ENCODE data around the gene COG2.

COG2 gene

DNA sequence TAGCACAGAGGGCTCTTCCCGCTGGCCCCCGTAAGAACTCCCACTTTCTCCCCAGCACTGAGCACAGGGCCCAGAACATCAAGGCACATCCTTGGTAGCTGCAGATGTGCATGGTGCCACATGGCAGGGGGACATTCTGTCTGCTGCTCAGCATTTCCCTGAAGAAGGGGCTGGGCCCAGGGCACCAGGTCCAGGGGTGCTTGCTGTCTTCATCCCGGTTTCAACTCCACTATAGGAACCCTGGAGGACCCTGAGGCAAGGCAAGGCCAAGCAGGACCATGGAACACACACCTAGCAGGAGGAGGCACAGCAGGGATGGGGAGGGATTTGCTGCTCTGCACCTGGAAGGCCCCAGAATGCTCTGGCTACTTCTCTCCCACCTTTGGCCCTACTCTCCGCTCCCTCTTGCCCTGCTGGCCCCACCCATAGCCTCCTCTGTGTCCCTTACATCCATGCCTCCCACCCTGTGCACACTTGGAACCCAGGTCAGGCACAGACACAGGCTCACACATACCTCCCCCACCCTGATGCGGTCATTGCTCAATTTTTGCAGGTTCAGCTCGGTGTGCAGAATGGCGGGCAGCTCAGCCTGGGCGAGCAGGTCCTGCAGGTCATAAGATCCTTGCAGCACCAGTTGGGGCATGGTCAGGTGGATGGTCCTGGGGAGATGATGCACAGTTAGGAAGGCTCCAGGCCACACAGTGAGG lies 61.6 kb downstream of the COG2 start:
- no peak overlapping the region for H4K91ac ChIP-seq (ENCODE audit: low read length)
- no peak overlapping the region for H2BK5ac ChIP-seq (ENCODE audit: low read depth, low read length, poor library complexity, severe bottlenecking)
- no peak overlapping the region for H2BK120ac ChIP-seq (ENCODE audit: low read depth, low read length)
- no peak overlapping the region for H3K27ac ChIP-seq (ENCODE audit: low read length, poor library complexity, severe bottlenecking)
- H3K4me3 ChIP-seq (ENCODE audit: insufficient read depth in 1 of 2, low read depth in 1 of 2, low read length in 2 of 2) = no peak overlapping the region
- no peaks in the 10 kb centered on the region for H3K79me1 ChIP-seq (replicated peaks; ENCODE audit: low read length, poor library complexity, severe bottlenecking)
- no peak overlapping the region for H3K4ac ChIP-seq (ENCODE audit: low read depth in 1 of 2, low read length in 2 of 2)
- WGBS = 95% methylated on average over 8 of the region's 8 CpGs
- peaks cover 9% of the 10 kb centered on the region for H3K4me1 ChIP-seq (ENCODE audit: control insufficient read depth, insufficient read depth, low read depth, low read length)
- peaks cover 4 to 19% of the 10 kb centered on the region in 2 experiments for H3K27me3 ChIP-seq (ENCODE audit: control insufficient read depth in 1 of 2, insufficient read depth in 1 of 2, low read length in 2 of 2)
- H2AFZ ChIP-seq (ENCODE audit: low read depth, low read length) = no peak overlapping the region
- H2AK5ac ChIP-seq (ENCODE audit: low read length, severe bottlenecking) = no peak overlapping the region
- no peak overlapping the region for H3K9ac ChIP-seq (ENCODE audit: low read length)
- no peak for DNase-seq
- peak overlapping the region in 1 of 2 experiments; percentile 9 for H3K14ac ChIP-seq (ENCODE audit: low read length in 2 of 2)
- no peak overlapping the region for H2BK12ac ChIP-seq (ENCODE audit: low read length in 2 of 2)
- H3K18ac ChIP-seq (ENCODE audit: low read depth in 1 of 2, low read length in 2 of 2) = no peak overlapping the region
- no peak overlapping the region for H4K8ac ChIP-seq (ENCODE audit: low read length)
- no peaks in the 10 kb centered on the region for H3K36me3 ChIP-seq (ENCODE audit: control insufficient read depth in 1 of 2, insufficient read depth in 2 of 2, low read depth in 1 of 2, low read length in 2 of 2)
- no peak overlapping the region for H3K4me2 ChIP-seq (ENCODE audit: low read length, poor library complexity, severe bottlenecking)
- H3K23ac ChIP-seq (ENCODE audit: low read length in 2 of 2) = no peak overlapping the region
- no peak overlapping the region for H2BK15ac ChIP-seq (ENCODE audit: low read depth, poor library complexity, severe bottlenecking)
- no peaks in the 10 kb centered on the region for H3K9me3 ChIP-seq (ENCODE audit: control insufficient read depth, low read length)

GRCh38 chr1:230704830-230705229 lies 62.5 kb downstream of the COG2 start:
- Histone ChIP-seq H3K27me3 (ENCODE audit: control insufficient read depth in 1 of 2, insufficient read depth in 1 of 2, low read length in 2 of 2) (peaks cover 4 to 20% of the 10 kb centered on the region in 2 experiments), H3K9ac (ENCODE audit: low read length) (no peak overlapping the region), H3K27ac (ENCODE audit: low read length, poor library complexity, severe bottlenecking) (no peak overlapping the region), H2BK120ac (ENCODE audit: low read depth, low read length) (no peak overlapping the region), H4K91ac (ENCODE audit: low read length) (no peak overlapping the region), H3K4me1 (ENCODE audit: control insufficient read depth, insufficient read depth, low read depth, low read length) (peaks cover 9% of the 10 kb centered on the region), H4K8ac (ENCODE audit: low read length) (no peak overlapping the region), H3K9me3 (ENCODE audit: control insufficient read depth, low read length) (no peaks in the 10 kb centered on the region), H3K23ac (ENCODE audit: low read length in 2 of 2) (no peak overlapping the region), H2BK15ac (ENCODE audit: low read depth, poor library complexity, severe bottlenecking) (no peak overlapping the region), H3K4me2 (ENCODE audit: low read length, poor library complexity, severe bottlenecking) (no peak overlapping the region), H3K79me1 (replicated peaks; ENCODE audit: low read length, poor library complexity, severe bottlenecking) (no peaks in the 10 kb centered on the region), H3K14ac (ENCODE audit: low read length in 2 of 2) (no peak overlapping the region), H3K4ac (ENCODE audit: low read depth in 1 of 2, low read length in 2 of 2) (no peak overlapping the region), H3K18ac (ENCODE audit: low read depth in 1 of 2, low read length in 2 of 2) (no peak overlapping the region), H2BK12ac (ENCODE audit: low read length in 2 of 2) (no peak overlapping the region), H2AFZ (ENCODE audit: low read depth, low read length) (no peak overlapping the region), H3K4me3 (ENCODE audit: insufficient read depth in 1 of 2, low read depth in 1 of 2, low read length in 2 of 2) (no peak overlapping the region), H2AK5ac (ENCODE audit: low read length, severe bottlenecking) (no peak overlapping the region), H2BK5ac (ENCODE audit: low read depth, low read length, poor library complexity, severe bottlenecking) (no peak overlapping the region), H3K36me3 (ENCODE audit: control insufficient read depth in 1 of 2, insufficient read depth in 2 of 2, low read depth in 1 of 2, low read length in 2 of 2) (no peaks in the 10 kb centered on the region)
- WGBS = 89% methylated on average over 6 of the region's 7 CpGs
- DNase-seq = no peak

DNA sequence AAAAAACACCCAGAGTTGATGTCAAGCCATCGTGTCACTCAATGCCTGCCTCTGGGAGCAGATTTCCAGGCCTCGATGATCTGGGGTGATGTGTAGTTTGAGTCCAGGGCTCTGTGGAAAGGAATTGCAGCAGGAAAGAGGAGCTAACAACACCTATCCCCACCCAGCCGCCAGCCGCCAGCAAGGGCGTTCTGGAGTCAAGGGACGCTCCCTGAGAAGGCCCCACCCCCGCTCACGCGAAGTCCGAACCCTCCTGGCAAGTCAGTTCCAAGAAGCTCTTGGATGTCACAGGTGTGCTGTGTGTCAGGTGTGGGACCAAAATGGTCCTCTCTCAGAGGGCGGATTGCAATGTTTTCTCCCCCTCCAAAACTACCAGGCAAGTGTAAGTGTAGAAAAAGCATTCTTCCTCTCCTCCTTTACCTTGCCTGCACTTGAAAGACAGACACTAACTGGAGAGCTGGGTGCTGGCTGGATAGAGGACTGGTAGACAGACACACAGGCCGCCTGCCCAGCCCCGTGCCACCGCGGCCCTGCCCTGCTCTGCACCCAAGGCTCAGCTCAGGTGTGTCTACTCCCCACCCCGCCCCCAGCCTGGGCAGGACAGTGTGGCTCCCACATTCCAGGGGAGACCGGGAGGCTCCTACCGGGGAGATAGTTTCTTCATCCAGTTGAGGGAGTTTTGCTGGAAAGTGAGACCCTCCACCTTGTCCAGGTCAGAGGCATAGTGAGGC lies 63.2 kb downstream of the COG2 start:
- no peak overlapping the region for H4K8ac ChIP-seq (ENCODE audit: low read length)
- no peak overlapping the region for H3K18ac ChIP-seq (ENCODE audit: low read depth in 1 of 2, low read length in 2 of 2)
- H2AFZ ChIP-seq (ENCODE audit: low read depth, low read length) = no peak overlapping the region
- no peak overlapping the region for H2AK5ac ChIP-seq (ENCODE audit: low read length, severe bottlenecking)
- peaks cover 4 to 20% of the 10 kb centered on the region in 2 experiments for H3K27me3 ChIP-seq (ENCODE audit: control insufficient read depth in 1 of 2, insufficient read depth in 1 of 2, low read length in 2 of 2)
- H2BK15ac ChIP-seq (ENCODE audit: low read depth, poor library complexity, severe bottlenecking) = no peak overlapping the region
- DNase-seq = no peak
- H3K36me3 ChIP-seq (ENCODE audit: control insufficient read depth in 1 of 2, insufficient read depth in 2 of 2, low read depth in 1 of 2, low read length in 2 of 2) = no peaks in the 10 kb centered on the region
- H3K23ac ChIP-seq (ENCODE audit: low read length in 2 of 2) = no peak overlapping the region
- 91% methylated on average over 16 of the region's 18 CpGs for WGBS
- H3K9ac ChIP-seq (ENCODE audit: low read length) = no peak overlapping the region
- H2BK5ac ChIP-seq (ENCODE audit: low read depth, low read length, poor library complexity, severe bottlenecking) = no peak overlapping the region
- H3K9me3 ChIP-seq (ENCODE audit: control insufficient read depth, low read length) = no peaks in the 10 kb centered on the region
- H2BK12ac ChIP-seq (ENCODE audit: low read length in 2 of 2) = no peak overlapping the region
- H3K4me3 ChIP-seq (ENCODE audit: insufficient read depth in 1 of 2, low read depth in 1 of 2, low read length in 2 of 2) = no peak overlapping the region
- H3K4ac ChIP-seq (ENCODE audit: low read depth in 1 of 2, low read length in 2 of 2) = no peak overlapping the region
- no peaks in the 10 kb centered on the region for H3K79me1 ChIP-seq (replicated peaks; ENCODE audit: low read length, poor library complexity, severe bottlenecking)
- H3K4me1 ChIP-seq (ENCODE audit: control insufficient read depth, insufficient read depth, low read depth, low read length) = peaks cover 9% of the 10 kb centered on the region
- no peak overlapping the region for H3K4me2 ChIP-seq (ENCODE audit: low read length, poor library complexity, severe bottlenecking)
- no peak overlapping the region for H2BK120ac ChIP-seq (ENCODE audit: low read depth, low read length)
- H4K91ac ChIP-seq (ENCODE audit: low read length) = no peak overlapping the region
- H3K14ac ChIP-seq (ENCODE audit: low read length in 2 of 2) = no peak overlapping the region
- H3K27ac ChIP-seq (ENCODE audit: low read length, poor library complexity, severe bottlenecking) = no peak overlapping the region

GRCh38 chr1:230706020-230706699 lies 63.9 kb downstream of the COG2 start:
- Histone ChIP-seq H3K14ac (ENCODE audit: low read length in 2 of 2) (no peak overlapping the region), H3K23ac (ENCODE audit: low read length in 2 of 2) (no peak overlapping the region), H2BK120ac (ENCODE audit: low read depth, low read length) (no peak overlapping the region), H3K4me1 (ENCODE audit: control insufficient read depth, insufficient read depth, low read depth, low read length) (peaks cover 9% of the 10 kb centered on the region), H3K9ac (ENCODE audit: low read length) (no peak overlapping the region), H2BK12ac (ENCODE audit: low read length in 2 of 2) (no peak overlapping the region), H3K4me3 (ENCODE audit: insufficient read depth in 1 of 2, low read depth in 1 of 2, low read length in 2 of 2) (no peak overlapping the region), H3K79me1 (replicated peaks; ENCODE audit: low read length, poor library complexity, severe bottlenecking) (no peaks in the 10 kb centered on the region), H3K36me3 (ENCODE audit: control insufficient read depth in 1 of 2, insufficient read depth in 2 of 2, low read depth in 1 of 2, low read length in 2 of 2) (no peaks in the 10 kb centered on the region), H2AK5ac (ENCODE audit: low read length, severe bottlenecking) (no peak overlapping the region), H3K27me3 (ENCODE audit: control insufficient read depth in 1 of 2, insufficient read depth in 1 of 2, low read length in 2 of 2) (peaks cover 4 to 20% of the 10 kb centered on the region in 2 experiments), H2BK5ac (ENCODE audit: low read depth, low read length, poor library complexity, severe bottlenecking) (no peak overlapping the region), H2BK15ac (ENCODE audit: low read depth, poor library complexity, severe bottlenecking) (no peak overlapping the region), H4K91ac (ENCODE audit: low read length) (no peak overlapping the region), H3K4ac (ENCODE audit: low read depth in 1 of 2, low read length in 2 of 2) (no peak overlapping the region), H3K4me2 (ENCODE audit: low read length, poor library complexity, severe bottlenecking) (no peak overlapping the region), H3K27ac (ENCODE audit: low read length, poor library complexity, severe bottlenecking) (no peak overlapping the region), H3K18ac (ENCODE audit: low read depth in 1 of 2, low read length in 2 of 2) (no peak overlapping the region), H2AFZ (ENCODE audit: low read depth, low read length) (no peak overlapping the region), H4K8ac (ENCODE audit: low read length) (no peak overlapping the region), H3K9me3 (ENCODE audit: control insufficient read depth, low read length) (no peaks in the 10 kb centered on the region)
- 78% methylated on average over 9 of the region's 9 CpGs for WGBS
- no peak for DNase-seq
